CD14-positive monocyte (primary cell): ENCODE measurements around the gene MRRF. TPM values are rescaled to one million over a fixed set of nuclear protein-coding genes. Genes with fewer than 3 reads are reported as not detected.
A peak's percentile ranks its signal among the peaks of the same experiment; 100 is the strongest.

ENCODE experiments used
- DNase-seq, 3 donors: peaks; one replicate each; pipeline ENCODE4 v3.0.0-alpha.2; 2011 to 2022
- H2AFZ ChIP-seq: 2 replicates; pipeline ENCODE4 v1.6.0; 2012; ENCODE audit warnings: mild to moderate bottlenecking, low read depth, low read length, inconsistent platforms; ENCODE audit not compliant: insufficient read depth, poor library complexity, severe bottlenecking
- H3K27ac ChIP-seq, 2 donors: 1 replicate in 1 of 2; 2 replicates in 1 of 2; pipeline ENCODE4 v1.5.1; 2012 to 2013; ENCODE audit warnings: low read length in 2 of 2, control low read depth in 1 of 2, inconsistent platforms in 1 of 2, low read depth in 1 of 2, mild to moderate bottlenecking in 1 of 2
- H3K27me3 ChIP-seq, 2 donors: one replicate each; pipeline versions ENCODE4 v1.6.0 to v1.6.1; 2011 to 2013; ENCODE audit warnings: low read length in 2 of 2; ENCODE audit not compliant: control insufficient read depth in 2 of 2, insufficient read depth in 2 of 2
- H3K36me3 ChIP-seq, 2 donors: replicated peaks in 1 of 2; 1 replicate in 1 of 2; 2 replicates in 1 of 2; pipeline versions ENCODE4 v1.5.1 to v1.6.1; 2012 to 2013; ENCODE audit warnings: low read length in 2 of 2, control low read depth in 1 of 2, inconsistent platforms in 1 of 2, mild to moderate bottlenecking in 1 of 2; ENCODE audit not compliant: insufficient read depth in 2 of 2, control insufficient read depth in 1 of 2
- H3K4me1 ChIP-seq, 2 donors: 1 replicate in 1 of 2; 2 replicates in 1 of 2; pipeline versions ENCODE4 v1.5.1 to v1.6.1; 2012 to 2013; ENCODE audit warnings: low read length in 2 of 2, control low read depth in 1 of 2, inconsistent platforms in 1 of 2, mild to moderate bottlenecking in 1 of 2, moderate library complexity in 1 of 2; ENCODE audit not compliant: insufficient read depth in 2 of 2, control insufficient read depth in 1 of 2
- H3K4me2 ChIP-seq: replicated peaks from 2 replicates; pipeline ENCODE3; 2012; ENCODE audit warnings: low read length, moderate library complexity, mild to moderate bottlenecking; ENCODE audit not compliant: poor library complexity, severe bottlenecking; ENCODE audit errors: extremely low read depth
- H3K4me3 ChIP-seq, 3 experiments: fragments of 200-600 bp in 1 of 3; sonication (generic) in 1 of 3; replicated peaks in 1 of 3; 1 replicate in 2 of 3; 2 replicates in 1 of 3; pipeline ENCODE4 v1.5.1; 2011 to 2013; ENCODE audit warnings: low read length in 3 of 3, mild to moderate bottlenecking in 3 of 3, control low read depth in 2 of 3, low read depth in 2 of 3, inconsistent platforms in 1 of 3, moderate library complexity in 1 of 3
- H3K79me2 ChIP-seq: 2 replicates; pipeline ENCODE4 v1.6.0; 2012; ENCODE audit warnings: mild to moderate bottlenecking, control low read depth, inconsistent platforms, low read length, moderate library complexity; ENCODE audit not compliant: insufficient read depth
- H3K9ac ChIP-seq: 2 replicates; pipeline ENCODE4 v1.6.0; 2017; ENCODE audit warnings: low read length, mild to moderate bottlenecking; ENCODE audit not compliant: insufficient read depth, poor library complexity, severe bottlenecking
- H3K9me3 ChIP-seq, 2 donors: replicated peaks in 1 of 2; 1 replicate in 1 of 2; 2 replicates in 1 of 2; pipeline versions ENCODE4 v1.5.1 to v1.6.1; 2012 to 2013; ENCODE audit warnings: low read length in 2 of 2, control low read depth in 1 of 2; ENCODE audit not compliant: control insufficient read depth in 1 of 2, insufficient read depth in 1 of 2
- H4K20me1 ChIP-seq: 2 replicates; pipeline ENCODE4 v1.6.0; 2012; ENCODE audit warnings: mild to moderate bottlenecking, low read length, control low read depth, moderate library complexity; ENCODE audit not compliant: insufficient read depth
- H3K27ac Mint-ChIP-seq, 7 donors: one replicate each; pipeline ENCODE4 v1.8.0; 2020; ENCODE audit warnings: mild to moderate bottlenecking in 7 of 7, mixed read lengths in 7 of 7, moderate library complexity in 6 of 7, inconsistent platforms in 2 of 7
- H3K27me3 Mint-ChIP-seq, 3 donors: one replicate each; pipeline ENCODE4 v1.8.0; 2021 to 2022; ENCODE audit warnings: low read depth in 3 of 3, mild to moderate bottlenecking in 3 of 3, mixed read lengths in 3 of 3, moderate library complexity in 3 of 3, inconsistent platforms in 1 of 3
- H3K36me3 Mint-ChIP-seq, 2 donors: one replicate each; pipeline ENCODE4 v1.8.0; 2020; ENCODE audit warnings: mixed read lengths in 2 of 2, inconsistent platforms in 1 of 2, mild to moderate bottlenecking in 1 of 2
- H3K4me1 Mint-ChIP-seq: one replicate; pipeline ENCODE4 v1.8.0; 2020; ENCODE audit warnings: mild to moderate bottlenecking, mixed read lengths
- H3K4me3 Mint-ChIP-seq, 2 donors: one replicate each; pipeline ENCODE4 v1.8.0; 2020; ENCODE audit warnings: mild to moderate bottlenecking in 2 of 2, mixed read lengths in 2 of 2, moderate library complexity in 1 of 2
- H3K9me3 Mint-ChIP-seq, 7 donors: one replicate each; pipeline ENCODE4 v1.8.0; 2020 to 2022; ENCODE audit warnings: mixed read lengths in 7 of 7, mild to moderate bottlenecking in 6 of 7, moderate library complexity in 6 of 7, inconsistent platforms in 2 of 7
- CTCF ChIP-seq: fragments of 200-600 bp; IDR thresholded peaks from one replicate; pipeline ENCODE4 v1.8.0; 2022; ENCODE audit warnings: antibody characterized with exemption, mild to moderate bottlenecking
- WGBS: methylation state at CpG from one replicate; pipeline ENCODE4 v1.1.5; 2013; ENCODE audit warnings: missing lambda C conversion rate; ENCODE audit not compliant: insufficient coverage; 5-methylcytosine and 5-hydroxymethylcytosine counted together
- intact Hi-C, 2 donors: fragments of 100-400 bp; cut with micrococcal nuclease; formaldehyde crosslinking; loops; one replicate each; pipeline versions ENCODE4 v1.15.0 to v1.15.1; 2023
- polyA plus RNA-seq, 3 donors: library from polyadenylated mRNA; depleted of rRNA in 1 of 3; unstranded in 2 of 3; stranded (reverse) in 1 of 3; fragments of 300-500 nt in 2 of 3; fragments of >200 nt in 1 of 3; fragmentation: Illumina TruSeq in 2 of 3; gene quantifications; 1 replicate in 2 of 3; 2 replicates in 1 of 3; pipeline ENCODE4 v1.2.3, GENCODE V29; 2012 to 2021

The MRRF gene
- polyA plus RNA-seq, 3 donors: 16.0 to 34.4 (median 16.2) TPM

DNA sequence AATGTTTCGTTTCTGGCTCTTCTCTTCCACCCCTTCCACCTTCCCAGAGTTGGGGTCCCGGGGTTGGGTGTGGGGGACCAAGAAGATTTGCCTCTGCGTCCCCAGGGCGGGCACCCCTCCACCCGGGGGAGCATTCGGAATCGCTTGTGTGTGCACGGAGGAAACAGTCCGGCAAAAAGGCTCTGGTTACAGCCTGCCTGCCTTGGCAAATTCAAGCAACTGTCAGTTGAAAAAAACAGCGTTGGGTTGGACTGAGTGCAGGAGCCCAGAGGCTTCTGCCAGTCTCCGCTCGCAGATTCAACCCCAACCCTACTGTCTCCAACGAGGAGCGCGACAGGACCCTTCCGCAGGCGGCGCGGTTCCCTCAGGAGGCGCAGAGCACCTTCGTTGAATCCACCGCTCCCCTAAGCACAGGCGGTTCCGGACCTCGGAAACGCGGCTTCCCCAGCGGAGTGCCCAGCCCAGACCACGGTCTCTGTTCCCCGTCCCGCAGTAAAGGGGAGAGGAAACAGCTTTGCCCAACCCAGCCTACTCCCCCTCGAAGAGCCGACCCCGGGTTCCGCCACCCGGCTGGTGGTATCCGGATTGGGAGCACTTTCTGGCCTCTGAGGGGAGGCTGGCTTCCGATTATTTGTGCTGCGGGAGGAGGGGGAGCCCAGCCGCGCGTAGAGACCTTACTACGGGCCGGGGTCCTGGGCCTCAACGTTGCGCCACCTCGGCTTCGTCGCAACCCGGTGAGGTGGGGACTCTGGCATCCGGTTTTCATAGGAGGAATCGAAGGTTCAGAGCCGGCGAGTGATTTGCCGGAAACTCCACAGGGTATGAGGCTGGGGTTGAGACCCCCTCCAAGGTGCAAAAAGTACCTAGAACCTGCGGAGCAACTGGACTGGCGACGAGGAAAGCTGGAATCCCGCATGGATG, 45.5 kb upstream of the MRRF start:
- H3K9me3 Mint-ChIP-seq: peaks cover 0 to 23% (median 11%) of the 10 kb centered on the region in 7 donors
- Histone ChIP-seq H3K9ac (no peak overlapping the region), H3K4me1 (peaks cover 11 to 13% of the 10 kb centered on the region in 2 donors), H3K4me2 (peak overlapping the region; percentile 27), H4K20me1 (no peaks in the 10 kb centered on the region), H3K27ac (no peak overlapping the region), H3K79me2 (no peaks in the 10 kb centered on the region), H3K36me3 (no peaks in the 10 kb centered on the region), H2AFZ (peak overlapping the region; percentile 13), H3K4me3 (no peak overlapping the region), H3K27me3 (peaks cover 59 to 91% of the 10 kb centered on the region in 2 donors), H3K9me3 (peaks cover 0 to 46% of the 10 kb centered on the region in 2 donors)
- peaks cover 90% of the 10 kb centered on the region in 3 donors for H3K27me3 Mint-ChIP-seq
- peak overlapping the region; percentile 58 to 62 for H3K4me3 Mint-ChIP-seq
- intact Hi-C loops: no loop called here
- no peak for DNase-seq
- under 1% methylated on average over 54 of the region's 59 CpGs for WGBS
- H3K4me1 Mint-ChIP-seq: peaks cover 36% of the 10 kb centered on the region
- peaks cover 0 to 7% of the 10 kb centered on the region in 2 donors for H3K36me3 Mint-ChIP-seq
- TF ChIP-seq CTCF: no peak
- peak overlapping the region in 1 of 7 donors; percentile 61 for H3K27ac Mint-ChIP-seq

DNA sequence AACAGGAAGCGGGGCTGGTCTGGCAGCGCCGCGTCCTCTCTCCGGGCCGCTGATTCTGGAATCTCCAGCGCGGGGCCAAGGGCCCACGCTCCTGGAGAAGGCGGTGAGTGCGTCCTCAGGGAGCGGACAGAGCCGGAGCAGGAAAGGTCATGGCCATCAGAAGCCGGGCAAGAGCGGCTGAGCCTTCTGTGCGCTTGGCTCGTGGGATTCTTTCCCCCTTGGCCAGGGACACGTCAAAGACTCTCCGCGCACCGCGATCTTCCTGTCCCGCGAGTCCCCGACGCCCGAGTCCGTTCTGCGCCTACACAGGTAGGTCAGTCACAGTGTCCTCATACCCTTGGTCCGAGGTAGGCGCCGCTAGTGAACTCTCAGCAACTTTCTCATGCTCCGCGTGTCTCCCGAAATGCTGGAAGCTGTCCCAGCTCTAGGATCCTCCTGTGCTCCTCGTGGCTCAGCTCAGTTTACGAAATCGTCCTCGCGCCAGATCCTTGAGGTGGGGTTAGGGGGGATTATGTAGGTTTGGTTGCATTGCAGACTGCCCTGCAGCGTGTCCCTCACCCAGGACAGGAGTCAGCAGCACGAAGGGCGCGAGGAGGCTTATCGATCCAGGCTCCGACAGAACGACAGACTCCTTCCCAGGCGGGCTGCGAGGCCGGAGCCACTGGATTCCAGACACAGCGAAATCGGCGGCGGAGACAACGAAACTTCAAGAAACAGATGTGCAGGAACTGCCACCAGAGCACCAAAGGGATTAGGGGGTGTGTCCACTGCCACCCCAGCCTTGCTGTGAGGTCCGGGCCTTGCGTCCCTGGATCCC, 44.6 kb upstream of the MRRF start:
- WGBS: 32% methylated on average over 53 of the region's 57 CpGs
- intact Hi-C loops: no loop called here

More for the DNA sequence above, 44.6 kb upstream of the MRRF start:
- DNase-seq: no peak
- no peaks in the 10 kb centered on the region for H3K79me2 ChIP-seq
- peaks cover 0 to 42% of the 10 kb centered on the region in 2 donors for H3K9me3 ChIP-seq
- H3K4me1 Mint-ChIP-seq: peaks cover 32% of the 10 kb centered on the region
- H3K4me1 ChIP-seq: peaks cover 11 to 13% of the 10 kb centered on the region in 2 donors
- H3K9ac ChIP-seq: no peak overlapping the region
- peaks cover 54 to 83% of the 10 kb centered on the region in 2 donors for H3K27me3 ChIP-seq
- H3K4me3 ChIP-seq: no peak overlapping the region
- no peak overlapping the region for H3K27ac Mint-ChIP-seq
- peaks cover 0 to 7% of the 10 kb centered on the region in 2 donors for H3K36me3 Mint-ChIP-seq
- H3K9me3 Mint-ChIP-seq: peaks cover 0 to 23% (median 10%) of the 10 kb centered on the region in 7 donors
- no peaks in the 10 kb centered on the region for H4K20me1 ChIP-seq
- peak overlapping the region; percentile 27 for H3K4me2 ChIP-seq
- no peak for TF ChIP-seq CTCF
- no peaks in the 10 kb centered on the region for H3K36me3 ChIP-seq
- H2AFZ ChIP-seq: peak overlapping the region; percentile 13
- peak overlapping the region in 1 of 2 donors; percentile 62 for H3K4me3 Mint-ChIP-seq
- peaks cover 81 to 90% (median 82%) of the 10 kb centered on the region in 3 donors for H3K27me3 Mint-ChIP-seq
- no peak overlapping the region for H3K27ac ChIP-seq
